Measurements from ENCODE around the gene USB1.

GRCh38 chr16:58028541-58029070, 27.4 kb downstream of the USB1 start:
- TF ChIP-seq POLR2A (IDR thresholded peaks at IDR 0.05; ENCODE audit: low read depth, low read length) (no peak), POLR2AphosphoS5 (IDR thresholded peaks at IDR 0.05; ENCODE audit: low read depth, low read length) (no peak), TAF1 (IDR thresholded peaks at IDR 0.05; ENCODE audit: low read depth, low read length) (no peak), SPI1 (IDR thresholded peaks at IDR 0.05; ENCODE audit: low read depth, low read length) (no peak)
